Measurements from ENCODE around the gene ATXN1.

Gene ATXN1

GRCh38 chr6:16487996-16488674 is 273.1 kb downstream of the ATXN1 start:
- Mint-ChIP-seq H3K4me3 (peak overlapping the region; percentile 57 to 79), H3K27me3 (no peaks in the 10 kb centered on the region), H3K4me1 (peaks cover 91% of the 10 kb centered on the region), H3K9me3 (no peaks in the 10 kb centered on the region), H3K27ac (peak overlapping the region; percentile 23 to 60)
- DNase-seq, result no peak
- peak; percentile 19 for ATAC-seq

GRCh38 chr6:16486661-16487060 is 274.6 kb downstream of the ATXN1 start:
- peak overlapping the region; percentile 67 to 91 for H3K27ac Mint-ChIP-seq
- peak overlapping the region; percentile 57 to 79 for H3K4me3 Mint-ChIP-seq
- ATAC-seq (no peak), DNase-seq (peak in 1 of 2 donors; percentile 47)
- H3K4me1 Mint-ChIP-seq, result peaks cover 95% of the 10 kb centered on the region
- no peaks in the 10 kb centered on the region for H3K9me3 Mint-ChIP-seq
- no peaks in the 10 kb centered on the region for H3K27me3 Mint-ChIP-seq

GRCh38 chr6:16483315-16483875 is 277.9 kb downstream of the ATXN1 start:
- peak overlapping the region; percentile 59 to 61 for H3K4me3 Mint-ChIP-seq
- ATAC-seq (peak; percentile 76), DNase-seq (peak; percentile 46 to 48)
- no peaks in the 10 kb centered on the region for H3K9me3 Mint-ChIP-seq
- H3K4me1 Mint-ChIP-seq, result peaks cover 90% of the 10 kb centered on the region
- H3K27ac Mint-ChIP-seq, result peak overlapping the region; percentile 96 to 97
- H3K27me3 Mint-ChIP-seq, result no peaks in the 10 kb centered on the region

GRCh38 chr6:16482702-16483314 is 278.5 kb downstream of the ATXN1 start:
- peak in 1 of 2 donors; percentile 42 for DNase-seq
- H3K9me3 Mint-ChIP-seq, result no peaks in the 10 kb centered on the region
- peaks cover 90% of the 10 kb centered on the region for H3K4me1 Mint-ChIP-seq
- peak overlapping the region; percentile 59 to 61 for H3K4me3 Mint-ChIP-seq
- ATAC-seq, result peak; percentile 24
- no peaks in the 10 kb centered on the region for H3K27me3 Mint-ChIP-seq
- H3K27ac Mint-ChIP-seq, result peak overlapping the region; percentile 96 to 97

- DNase-seq (peak; percentile 52 to 74), ATAC-seq (peak; percentile 86)
- Mint-ChIP-seq H3K27me3 (no peaks in the 10 kb centered on the region), H3K9me3 (no peaks in the 10 kb centered on the region), H3K4me3 (peak overlapping the region; percentile 35 to 60), H3K4me1 (peaks cover 90% of the 10 kb centered on the region), H3K27ac (peak overlapping the region; percentile 59 to 60)
Observed at GRCh38 chr6:16481697-16482399, 279.4 kb downstream of the ATXN1 start.

- H3K4me3 Mint-ChIP-seq, result peak overlapping the region; percentile 35 to 60
Observed at GRCh38 chr6:16480763-16481560, 280.3 kb downstream of the ATXN1 start.

GRCh38 chr6:16477367-16478149 is 283.7 kb downstream of the ATXN1 start:
- DNase-seq (no peak), ATAC-seq (no peak)
- no peak overlapping the region for H3K27ac Mint-ChIP-seq
- peaks cover 89% of the 10 kb centered on the region for H3K4me1 Mint-ChIP-seq
- H3K4me3 Mint-ChIP-seq, result no peak overlapping the region
- no peaks in the 10 kb centered on the region for H3K9me3 Mint-ChIP-seq
- H3K27me3 Mint-ChIP-seq, result no peaks in the 10 kb centered on the region

More at GRCh38 chr6:16480763-16481560, 280.3 kb downstream of the ATXN1 start:
- H3K4me1 Mint-ChIP-seq, result peaks cover 89% of the 10 kb centered on the region
- H3K27me3 Mint-ChIP-seq, result no peaks in the 10 kb centered on the region
- H3K9me3 Mint-ChIP-seq, result no peaks in the 10 kb centered on the region
- ATAC-seq, result peak; percentile 18
- DNase-seq, result no peak
- peak overlapping the region; percentile 60 to 84 for H3K27ac Mint-ChIP-seq

GRCh38 chr6:16476861-16477260 is 284.4 kb downstream of the ATXN1 start:
- Mint-ChIP-seq H3K4me3 (no peak overlapping the region), H3K27ac (peak overlapping the region in 1 of 2 donors; percentile 44), H3K4me1 (peaks cover 89% of the 10 kb centered on the region), H3K9me3 (no peaks in the 10 kb centered on the region), H3K27me3 (no peaks in the 10 kb centered on the region)
- DNase-seq, result no peak
- ATAC-seq, result no peak

- DNase-seq (no peak), ATAC-seq (no peak)
- Mint-ChIP-seq H3K9me3 (no peaks in the 10 kb centered on the region), H3K27ac (peak overlapping the region; percentile 69 to 91), H3K27me3 (no peaks in the 10 kb centered on the region), H3K4me3 (peak overlapping the region in 1 of 2 donors; percentile 73), H3K4me1 (peaks cover 89% of the 10 kb centered on the region)
Observed at GRCh38 chr6:16475494-16475781, 285.8 kb downstream of the ATXN1 start.

- Mint-ChIP-seq H3K4me3 (peak overlapping the region; percentile 18 to 73), H3K27ac (peak overlapping the region; percentile 69 to 91), H3K4me1 (peaks cover 89% of the 10 kb centered on the region), H3K9me3 (no peaks in the 10 kb centered on the region), H3K27me3 (no peaks in the 10 kb centered on the region)
- ATAC-seq (peak; percentile 81), DNase-seq (no peak)
Observed at GRCh38 chr6:16474772-16475493, 286.3 kb downstream of the ATXN1 start.

GRCh38 chr6:16473908-16474771 is 287.1 kb downstream of the ATXN1 start:
- peak; percentile 35 for ATAC-seq
- no peaks in the 10 kb centered on the region for H3K27me3 Mint-ChIP-seq
- peak overlapping the region; percentile 25 to 73 for H3K4me3 Mint-ChIP-seq
- peaks cover 94% of the 10 kb centered on the region for H3K4me1 Mint-ChIP-seq
- no peaks in the 10 kb centered on the region for H3K9me3 Mint-ChIP-seq
- H3K27ac Mint-ChIP-seq, result peak overlapping the region; percentile 69 to 96
- no peak for DNase-seq

- peak overlapping the region; percentile 14 to 96 for H3K27ac Mint-ChIP-seq
- no peaks in the 10 kb centered on the region for H3K27me3 Mint-ChIP-seq
- peak overlapping the region; percentile 64 to 70 for H3K4me3 Mint-ChIP-seq
- peaks cover 97% of the 10 kb centered on the region for H3K4me1 Mint-ChIP-seq
- peak in 1 of 2 donors; percentile 59 for DNase-seq
- H3K9me3 Mint-ChIP-seq, result no peaks in the 10 kb centered on the region
- ATAC-seq, result peak; percentile 66
Observed at GRCh38 chr6:16473184-16473907, 287.9 kb downstream of the ATXN1 start.

Measured in stimulated activated naive CD8-positive, alpha-beta T cell treated with anti-CD3 and anti-CD28 coated beads, Interleukin-15, amount 100 ng/mL, for 72 hours (primary cell).